NCI-H146 (cell line): ENCODE measurements around the gene PNPLA3.
"Not testable (repeated sequence)": the region's sequence is repeated elsewhere in the genome, so short reads cannot be mapped to it uniquely, and the experiment has no call there.

Experiments used
- DNase-seq: peaks from one replicate; lab custom pipeline; 2025; lab: John Stamatoyannopoulos, UW

Gene PNPLA3

GRCh38 chr22:43889860-43890253, 33.7 kb upstream of the PNPLA3 start:
- no peak for DNase-seq

GRCh38 chr22:43890901-43891331, 32.7 kb upstream of the PNPLA3 start:
- peak; percentile 56 for DNase-seq

- DNase-seq: no peak
Measured at GRCh38 chr22:43891360-43892182, 32.0 kb upstream of the PNPLA3 start, which contains the start of gene PNPLA5. TSS of gene PNPLA5 (minus strand) at chr22:43892013. CDS start at chr22:43891880, 133 bp downstream.

- DNase-seq: no peak
Measured at GRCh38 chr22:43892183-43892894, 31.3 kb upstream of the PNPLA3 start.

- no peak for DNase-seq
Measured at GRCh38 chr22:43893266-43893665, 30.3 kb upstream of the PNPLA3 start.

- DNase-seq: no peak
Measured at GRCh38 chr22:43894122-43894521, 29.5 kb upstream of the PNPLA3 start.

GRCh38 chr22:43895986-43896645, 27.5 kb upstream of the PNPLA3 start:
- no peak for DNase-seq

- DNase-seq: no peak
Measured at GRCh38 chr22:43897751-43898261, 25.8 kb upstream of the PNPLA3 start.

GRCh38 chr22:43900206-43900605, 23.4 kb upstream of the PNPLA3 start:
- DNase-seq: no peak

GRCh38 chr22:43901976-43902643, 21.5 kb upstream of the PNPLA3 start:
- DNase-seq: no peak

GRCh38 chr22:43903033-43903432, 20.6 kb upstream of the PNPLA3 start:
- DNase-seq: not testable (repeated sequence)

GRCh38 chr22:43904412-43904811, 19.2 kb upstream of the PNPLA3 start:
- not testable (repeated sequence) for DNase-seq

GRCh38 chr22:43905681-43906080, 17.9 kb upstream of the PNPLA3 start:
- no peak for DNase-seq

GRCh38 chr22:43909708-43910107, 13.9 kb upstream of the PNPLA3 start:
- DNase-seq: no peak

GRCh38 chr22:43910178-43910695, 13.4 kb upstream of the PNPLA3 start:
- DNase-seq: no peak

GRCh38 chr22:43911351-43911750, 12.3 kb upstream of the PNPLA3 start:
- DNase-seq: no peak

GRCh38 chr22:43917521-43917920, 6.1 kb upstream of the PNPLA3 start:
- DNase-seq: no peak

GRCh38 chr22:43919106-43919973, 4.3 kb upstream of the PNPLA3 start:
- no peak for DNase-seq

- DNase-seq: no peak
Measured at GRCh38 chr22:43921370-43921769, 2.2 kb upstream of the PNPLA3 start.

GRCh38 chr22:43922123-43922522, 1.5 kb upstream of the PNPLA3 start:
- no peak for DNase-seq

GRCh38 chr22:43923191-43923590, 414 bp upstream of the PNPLA3 start:
- DNase-seq: no peak
